Thyroid gland (tissue), 4 donors: ENCODE data around the gene SYNC.

ENCODE experiments used
- POLR2A ChIP-seq, 2 donors: fragments of 450-650 bp; IDR thresholded peaks; one replicate each; pipeline ENCODE4 v1.6.1; 2017; ENCODE audit warnings: antibody characterized with exemption in 2 of 2, mild to moderate bottlenecking in 2 of 2, moderate library complexity in 1 of 2
- TF ChIP-seq, protein P1 (sequence below), 6 experiments: fragments of 200-600 bp in 3 of 6; fragments of 450-650 bp in 3 of 6; sonication (generic) in 3 of 6; IDR thresholded peaks; one replicate each; pipeline ENCODE4 v1.5.1; 2016 to 2019; ENCODE audit warnings: antibody characterized with exemption in 6 of 6, mild to moderate bottlenecking in 2 of 6, inconsistent platforms in 1 of 6, moderate library complexity in 1 of 6

DNA sequence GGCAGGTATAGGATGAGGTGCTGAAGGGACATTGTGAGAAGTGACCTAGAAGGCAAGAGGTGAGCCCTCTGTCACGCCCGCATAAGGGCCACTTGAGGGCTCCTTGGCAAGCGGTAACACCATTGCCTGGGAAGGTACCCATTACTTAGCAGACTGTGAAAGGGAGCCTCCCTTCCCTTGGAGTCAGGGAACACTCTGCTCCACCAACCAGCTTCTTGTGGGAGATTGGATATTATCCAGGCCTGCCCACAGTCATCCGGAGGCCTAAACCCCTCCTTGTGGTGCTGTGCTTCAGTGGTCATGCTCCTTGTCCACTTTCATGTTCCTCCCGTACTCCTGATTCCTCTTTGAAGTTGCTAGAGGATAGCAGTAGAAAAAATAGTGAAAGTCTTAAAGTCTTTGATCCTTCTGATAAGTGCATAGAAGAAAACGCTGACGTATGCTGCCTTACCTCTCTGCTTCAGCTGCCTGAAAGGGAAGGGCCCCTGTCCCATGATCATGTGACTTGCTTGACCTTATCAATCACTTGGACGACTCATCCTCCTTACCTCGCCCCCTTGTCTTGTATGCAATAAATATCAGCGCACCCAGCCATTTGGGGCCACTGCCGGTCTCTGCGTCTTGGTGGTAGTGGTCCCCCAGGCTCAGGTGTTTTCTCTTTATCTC, 35.5 kb downstream of the SYNC start:
- TF ChIP-seq POLR2A (IDR thresholded peaks at IDR 0.05): no peak
- TF ChIP-seq, protein P1, sequence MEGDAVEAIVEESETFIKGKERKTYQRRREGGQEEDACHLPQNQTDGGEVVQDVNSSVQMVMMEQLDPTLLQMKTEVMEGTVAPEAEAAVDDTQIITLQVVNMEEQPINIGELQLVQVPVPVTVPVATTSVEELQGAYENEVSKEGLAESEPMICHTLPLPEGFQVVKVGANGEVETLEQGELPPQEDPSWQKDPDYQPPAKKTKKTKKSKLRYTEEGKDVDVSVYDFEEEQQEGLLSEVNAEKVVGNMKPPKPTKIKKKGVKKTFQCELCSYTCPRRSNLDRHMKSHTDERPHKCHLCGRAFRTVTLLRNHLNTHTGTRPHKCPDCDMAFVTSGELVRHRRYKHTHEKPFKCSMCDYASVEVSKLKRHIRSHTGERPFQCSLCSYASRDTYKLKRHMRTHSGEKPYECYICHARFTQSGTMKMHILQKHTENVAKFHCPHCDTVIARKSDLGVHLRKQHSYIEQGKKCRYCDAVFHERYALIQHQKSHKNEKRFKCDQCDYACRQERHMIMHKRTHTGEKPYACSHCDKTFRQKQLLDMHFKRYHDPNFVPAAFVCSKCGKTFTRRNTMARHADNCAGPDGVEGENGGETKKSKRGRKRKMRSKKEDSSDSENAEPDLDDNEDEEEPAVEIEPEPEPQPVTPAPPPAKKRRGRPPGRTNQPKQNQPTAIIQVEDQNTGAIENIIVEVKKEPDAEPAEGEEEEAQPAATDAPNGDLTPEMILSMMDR (IDR thresholded peaks at IDR 0.05): no peak
